GM12872 (cell line): Measurements from ENCODE around the gene CACNA2D1.

Experiments
- TF ChIP-seq, protein P1 (sequence below): IDR thresholded peaks from 3 replicates; pipeline ENCODE4 v1.5.1; 2011; ENCODE audit warnings: low read depth, mild to moderate bottlenecking, low read length, moderate library complexity; ENCODE audit not compliant: insufficient read depth

CACNA2D1 gene

DNA sequence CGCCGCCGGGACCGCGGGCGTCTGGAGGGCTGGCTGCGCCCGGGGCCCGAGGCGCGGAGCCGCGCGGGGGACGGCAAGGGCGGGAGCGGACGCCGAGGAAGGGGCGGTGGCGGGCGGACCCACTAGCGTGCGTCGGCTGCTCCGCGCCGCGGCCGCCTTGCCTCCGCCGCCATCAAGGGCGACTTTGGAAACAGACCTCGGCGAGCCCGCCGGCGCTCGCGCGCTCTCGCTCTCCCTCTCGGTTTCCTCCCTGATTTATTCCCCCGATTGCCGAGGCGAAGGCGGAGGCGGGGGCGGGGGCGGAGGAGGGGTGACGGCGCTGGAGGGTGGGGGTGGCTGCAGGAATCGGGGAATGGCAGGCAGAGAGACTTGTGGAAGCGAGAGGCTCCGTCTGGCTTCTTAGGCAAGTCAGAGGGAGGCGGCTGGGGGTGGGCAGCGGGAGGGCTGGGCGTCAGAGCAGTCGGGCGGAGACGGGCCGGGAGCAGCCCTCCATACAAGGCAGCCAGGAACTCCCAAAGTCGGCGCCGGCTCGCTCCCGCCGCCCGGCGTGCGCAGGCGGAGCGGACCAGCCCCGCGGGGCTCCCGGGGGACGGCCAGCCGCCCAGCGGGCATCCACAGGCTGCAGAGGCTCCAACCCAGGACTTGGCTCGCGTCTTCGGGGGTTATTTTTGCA, at the start of gene CACNA2D1:
Gene CACNA2D1, minus strand, starts transcription at position 231 of the 673 bp plus-strand sequence.
- TF ChIP-seq, protein P1, sequence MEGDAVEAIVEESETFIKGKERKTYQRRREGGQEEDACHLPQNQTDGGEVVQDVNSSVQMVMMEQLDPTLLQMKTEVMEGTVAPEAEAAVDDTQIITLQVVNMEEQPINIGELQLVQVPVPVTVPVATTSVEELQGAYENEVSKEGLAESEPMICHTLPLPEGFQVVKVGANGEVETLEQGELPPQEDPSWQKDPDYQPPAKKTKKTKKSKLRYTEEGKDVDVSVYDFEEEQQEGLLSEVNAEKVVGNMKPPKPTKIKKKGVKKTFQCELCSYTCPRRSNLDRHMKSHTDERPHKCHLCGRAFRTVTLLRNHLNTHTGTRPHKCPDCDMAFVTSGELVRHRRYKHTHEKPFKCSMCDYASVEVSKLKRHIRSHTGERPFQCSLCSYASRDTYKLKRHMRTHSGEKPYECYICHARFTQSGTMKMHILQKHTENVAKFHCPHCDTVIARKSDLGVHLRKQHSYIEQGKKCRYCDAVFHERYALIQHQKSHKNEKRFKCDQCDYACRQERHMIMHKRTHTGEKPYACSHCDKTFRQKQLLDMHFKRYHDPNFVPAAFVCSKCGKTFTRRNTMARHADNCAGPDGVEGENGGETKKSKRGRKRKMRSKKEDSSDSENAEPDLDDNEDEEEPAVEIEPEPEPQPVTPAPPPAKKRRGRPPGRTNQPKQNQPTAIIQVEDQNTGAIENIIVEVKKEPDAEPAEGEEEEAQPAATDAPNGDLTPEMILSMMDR = no peak

GRCh38 chr7:82481499-82482097, 38.0 kb upstream of the CACNA2D1 start:
- TF ChIP-seq, protein P1 = peak; percentile 64

- TF ChIP-seq, protein P1 = no peak
Observed at GRCh38 chr7:82477733-82478515, 34.3 kb upstream of the CACNA2D1 start.

GRCh38 chr7:82472966-82473365, 29.4 kb upstream of the CACNA2D1 start:
- TF ChIP-seq, protein P1 = no peak

GRCh38 chr7:82471351-82472020, 27.9 kb upstream of the CACNA2D1 start:
- TF ChIP-seq, protein P1 = no peak

- TF ChIP-seq, protein P1 = no peak
Observed at GRCh38 chr7:82469207-82469606, 25.6 kb upstream of the CACNA2D1 start.

DNA sequence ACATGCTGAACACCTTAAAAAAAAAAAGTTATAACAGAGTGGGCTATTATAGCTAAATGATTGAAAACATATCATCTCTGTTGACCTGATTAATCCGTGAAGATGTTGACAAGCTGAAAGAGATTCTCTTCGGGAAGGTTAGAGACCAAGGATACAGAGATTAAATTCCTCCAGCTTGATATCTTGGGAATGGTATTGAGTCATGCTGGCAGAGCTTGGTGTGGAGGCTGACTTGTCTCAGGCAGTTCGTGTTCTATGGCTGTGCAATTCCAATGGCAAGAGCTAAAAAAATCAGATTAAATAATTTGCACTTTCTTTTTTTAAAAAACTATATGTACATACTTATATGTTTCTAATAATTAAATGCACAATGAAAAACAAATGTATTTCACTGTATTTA, 24.9 kb upstream of the CACNA2D1 start:
- TF ChIP-seq, protein P1 = no peak
